Measurements from ENCODE around the gene PDZD4.

The PDZD4 gene

GRCh38 chrX:153829799-153830639 lies at the start of gene PDZD4:
TSS of gene PDZD4 (minus strand) at chrX:153830544. CDS start at chrX:153830298, 246 bp downstream.
- Histone ChIP-seq H3K36me3 (ENCODE audit: control insufficient read depth, insufficient read depth, low read length, severe bottlenecking) (no peaks in the 10 kb centered on the region), H3K9ac (ENCODE audit: low read length) (no peak within 1 kb of the TSS), H3K4me1 (ENCODE audit: control insufficient read depth, insufficient read depth, low read length) (no peaks in the 10 kb centered on the region), H3K9me3 (ENCODE audit: control insufficient read depth, low read length) (peaks cover 8% of the 10 kb centered on the region), H3K4me3 (ENCODE audit: low read length) (no peak within 1 kb of the TSS), H3K27me3 (replicated peaks; ENCODE audit: control insufficient read depth, insufficient read depth, low read length) (peaks cover 53% of the 10 kb centered on the region)
- DNase-seq (ENCODE audit: low read depth), result peak; percentile 24

DNA sequence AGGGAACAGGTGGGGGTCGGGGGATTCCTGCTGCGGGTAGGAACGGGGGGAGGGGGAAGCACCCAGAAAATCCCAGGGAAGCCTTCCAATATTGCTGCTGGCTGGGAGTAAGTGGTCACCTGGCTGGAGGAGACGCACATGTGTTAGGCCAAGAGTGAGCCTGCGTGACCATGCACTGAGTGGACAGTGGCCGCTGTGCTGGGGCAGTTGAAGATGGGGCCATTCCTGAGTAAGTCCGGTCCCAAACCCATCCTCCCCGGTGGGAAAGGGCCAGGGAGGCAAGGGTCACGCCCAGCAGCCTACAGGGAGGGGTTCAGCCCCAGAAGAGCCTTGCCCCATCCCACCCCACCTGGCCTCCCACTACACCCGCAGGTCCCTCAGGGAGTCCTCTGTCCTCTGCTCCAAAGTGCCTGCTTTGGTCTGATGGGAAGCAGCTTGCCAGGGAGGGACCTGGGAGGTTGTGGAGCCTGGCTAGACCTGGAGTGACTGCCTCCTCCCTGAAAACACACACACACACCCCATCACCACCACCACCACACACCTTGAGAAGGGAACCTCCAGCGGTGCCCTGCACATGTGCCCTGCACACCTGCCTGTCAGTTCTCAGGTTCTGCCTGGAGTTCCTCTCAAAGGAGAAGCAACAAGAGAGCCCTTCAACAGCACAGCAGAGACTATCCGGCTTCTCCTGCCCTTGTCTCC lies 49.5 kb upstream of the PDZD4 start:
- no peaks in the 10 kb centered on the region for H3K4me1 ChIP-seq (ENCODE audit: control insufficient read depth, insufficient read depth, low read length)
- DNase-seq (ENCODE audit: low read depth), result no peak
- no peak overlapping the region for H3K9ac ChIP-seq (ENCODE audit: low read length)
- peaks cover 75% of the 10 kb centered on the region for H3K27me3 ChIP-seq (replicated peaks; ENCODE audit: control insufficient read depth, insufficient read depth, low read length)
- H3K9me3 ChIP-seq (ENCODE audit: control insufficient read depth, low read length), result no peaks in the 10 kb centered on the region
- H3K4me3 ChIP-seq (ENCODE audit: low read length), result no peak overlapping the region
- H3K36me3 ChIP-seq (ENCODE audit: control insufficient read depth, insufficient read depth, low read length, severe bottlenecking), result no peaks in the 10 kb centered on the region

GRCh38 chrX:153878969-153879653 lies 48.8 kb upstream of the PDZD4 start:
- H3K36me3 ChIP-seq (ENCODE audit: control insufficient read depth, insufficient read depth, low read length, severe bottlenecking), result no peaks in the 10 kb centered on the region
- no peaks in the 10 kb centered on the region for H3K9me3 ChIP-seq (ENCODE audit: control insufficient read depth, low read length)
- no peak overlapping the region for H3K9ac ChIP-seq (ENCODE audit: low read length)
- H3K4me1 ChIP-seq (ENCODE audit: control insufficient read depth, insufficient read depth, low read length), result no peaks in the 10 kb centered on the region
- DNase-seq (ENCODE audit: low read depth), result no peak
- H3K27me3 ChIP-seq (replicated peaks; ENCODE audit: control insufficient read depth, insufficient read depth, low read length), result peaks cover 74% of the 10 kb centered on the region
- no peak overlapping the region for H3K4me3 ChIP-seq (ENCODE audit: low read length)

DNA sequence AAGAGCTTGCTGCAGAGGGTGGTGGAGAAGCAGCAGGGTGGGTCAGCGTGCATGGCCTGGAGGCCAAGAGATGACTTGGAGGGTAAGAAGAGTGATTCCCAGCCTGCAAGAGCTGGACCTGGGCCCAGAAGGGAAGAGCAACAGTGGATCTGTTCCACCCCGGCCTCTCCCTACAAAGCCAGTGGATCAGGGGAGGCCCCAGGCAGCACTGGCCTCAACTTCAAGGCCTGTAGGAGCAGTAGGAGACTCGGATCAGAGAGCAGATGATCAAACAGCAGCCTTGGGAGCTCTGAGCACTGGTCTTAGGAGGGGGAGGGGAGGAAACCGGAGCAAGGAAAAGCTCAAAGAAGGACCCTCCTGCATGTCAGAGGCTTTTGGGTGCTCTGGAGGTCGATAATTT lies 48.0 kb upstream of the PDZD4 start:
- no peak overlapping the region for H3K9ac ChIP-seq (ENCODE audit: low read length)
- H3K4me1 ChIP-seq (ENCODE audit: control insufficient read depth, insufficient read depth, low read length), result no peaks in the 10 kb centered on the region
- no peaks in the 10 kb centered on the region for H3K36me3 ChIP-seq (ENCODE audit: control insufficient read depth, insufficient read depth, low read length, severe bottlenecking)
- no peak for DNase-seq (ENCODE audit: low read depth)
- H3K9me3 ChIP-seq (ENCODE audit: control insufficient read depth, low read length), result no peaks in the 10 kb centered on the region
- H3K27me3 ChIP-seq (replicated peaks; ENCODE audit: control insufficient read depth, insufficient read depth, low read length), result peaks cover 70% of the 10 kb centered on the region
- no peak overlapping the region for H3K4me3 ChIP-seq (ENCODE audit: low read length)

GRCh38 chrX:153877571-153878261 lies 47.4 kb upstream of the PDZD4 start:
- no peak overlapping the region for H3K4me3 ChIP-seq (ENCODE audit: low read length)
- H3K9ac ChIP-seq (ENCODE audit: low read length), result no peak overlapping the region
- H3K4me1 ChIP-seq (ENCODE audit: control insufficient read depth, insufficient read depth, low read length), result no peaks in the 10 kb centered on the region
- no peaks in the 10 kb centered on the region for H3K9me3 ChIP-seq (ENCODE audit: control insufficient read depth, low read length)
- DNase-seq (ENCODE audit: low read depth), result no peak
- no peaks in the 10 kb centered on the region for H3K36me3 ChIP-seq (ENCODE audit: control insufficient read depth, insufficient read depth, low read length, severe bottlenecking)
- H3K27me3 ChIP-seq (replicated peaks; ENCODE audit: control insufficient read depth, insufficient read depth, low read length), result peaks cover 64% of the 10 kb centered on the region

- Histone ChIP-seq H3K9ac (ENCODE audit: low read length) (no peak overlapping the region), H3K9me3 (ENCODE audit: control insufficient read depth, low read length) (no peaks in the 10 kb centered on the region), H3K4me3 (ENCODE audit: low read length) (no peak overlapping the region), H3K4me1 (ENCODE audit: control insufficient read depth, insufficient read depth, low read length) (no peaks in the 10 kb centered on the region), H3K27me3 (replicated peaks; ENCODE audit: control insufficient read depth, insufficient read depth, low read length) (peaks cover 63% of the 10 kb centered on the region), H3K36me3 (ENCODE audit: control insufficient read depth, insufficient read depth, low read length, severe bottlenecking) (no peaks in the 10 kb centered on the region)
- DNase-seq (ENCODE audit: low read depth), result no peak
These were observed 45.8 kb upstream of the PDZD4 start for GRCh38 chrX:153876112-153876491.

DNA sequence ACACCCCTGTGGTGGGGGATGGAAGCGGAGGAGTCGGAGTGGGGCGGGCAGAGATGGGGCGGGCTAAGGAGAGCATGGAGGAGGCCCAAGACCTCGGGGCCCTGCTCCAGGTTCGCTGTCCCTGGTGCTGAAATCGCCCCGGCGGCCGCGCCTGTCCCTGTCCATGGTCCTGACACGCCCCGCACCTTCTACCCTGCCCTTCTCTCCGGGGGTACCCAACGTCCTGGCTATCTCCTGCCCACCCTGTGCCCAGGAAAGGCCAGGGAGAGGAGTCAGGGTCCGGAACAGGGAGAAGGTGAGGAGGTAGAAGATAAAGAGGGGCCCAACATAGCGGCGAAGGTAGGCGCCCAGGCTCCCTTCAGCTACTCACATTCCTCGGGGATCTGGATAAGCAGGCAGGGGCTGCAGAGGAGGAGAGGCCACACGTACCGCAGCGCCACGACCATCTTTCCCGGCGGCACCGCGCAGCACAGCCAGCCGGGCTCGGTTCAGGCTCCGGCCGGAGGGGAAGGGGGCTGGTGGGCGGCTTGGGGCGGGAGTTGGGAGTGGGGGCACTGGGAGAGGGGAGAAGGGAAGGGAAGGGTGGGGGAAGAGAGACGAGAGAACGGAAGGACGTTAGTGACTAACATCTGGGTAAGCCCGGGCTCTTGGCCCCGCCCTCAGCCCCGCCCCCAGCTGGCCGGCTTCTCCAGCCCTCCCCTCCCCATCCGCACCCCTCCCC lies 45.2 kb upstream of the PDZD4 start:
- H3K4me3 ChIP-seq (ENCODE audit: low read length), result no peak overlapping the region
- H3K36me3 ChIP-seq (ENCODE audit: control insufficient read depth, insufficient read depth, low read length, severe bottlenecking), result no peaks in the 10 kb centered on the region
- H3K4me1 ChIP-seq (ENCODE audit: control insufficient read depth, insufficient read depth, low read length), result no peaks in the 10 kb centered on the region

DNA sequence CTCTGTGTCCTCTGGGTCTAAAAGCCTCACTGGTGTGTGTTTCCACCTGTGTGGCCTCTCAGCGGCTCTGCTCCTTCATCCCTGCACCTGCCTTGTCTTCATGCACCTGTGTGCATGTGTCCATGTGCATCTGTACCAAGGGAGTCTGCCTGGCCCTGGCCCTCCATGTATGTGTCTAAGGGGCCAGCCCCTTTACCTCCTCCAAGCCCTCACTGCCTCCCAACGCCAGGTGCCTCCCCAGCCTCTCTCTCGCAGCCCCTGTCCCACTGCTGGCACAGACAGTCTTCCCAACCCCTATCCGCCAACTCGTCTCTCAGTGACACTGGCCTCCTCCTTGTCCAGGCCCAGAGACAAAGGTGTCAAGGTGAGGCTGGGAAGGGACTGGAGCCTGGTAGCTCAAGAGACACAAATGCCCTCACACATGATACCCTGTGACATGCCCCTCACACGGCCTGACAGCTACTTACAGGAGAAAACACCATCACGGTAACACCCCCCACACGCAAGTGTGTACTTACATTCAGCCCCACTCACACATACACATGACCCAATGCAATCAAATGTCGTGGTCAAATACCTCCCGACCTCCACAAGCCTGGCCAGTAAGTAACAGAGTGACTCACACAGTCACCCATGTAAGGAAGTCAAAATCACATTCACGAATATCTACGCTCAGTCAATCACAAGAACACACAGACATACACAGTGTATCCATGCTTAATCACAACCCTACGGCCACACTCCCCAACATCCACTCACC lies 44.2 kb upstream of the PDZD4 start:
- DNase-seq (ENCODE audit: low read depth), result no peak
- Histone ChIP-seq H3K9ac (ENCODE audit: low read length) (no peak overlapping the region), H3K36me3 (ENCODE audit: control insufficient read depth, insufficient read depth, low read length, severe bottlenecking) (no peaks in the 10 kb centered on the region), H3K9me3 (ENCODE audit: control insufficient read depth, low read length) (no peaks in the 10 kb centered on the region), H3K4me3 (ENCODE audit: low read length) (no peak overlapping the region), H3K4me1 (ENCODE audit: control insufficient read depth, insufficient read depth, low read length) (no peaks in the 10 kb centered on the region), H3K27me3 (replicated peaks; ENCODE audit: control insufficient read depth, insufficient read depth, low read length) (peaks cover 56% of the 10 kb centered on the region)

More for the DNA sequence above, 45.2 kb upstream of the PDZD4 start:
- Histone ChIP-seq H3K9ac (ENCODE audit: low read length) (no peak overlapping the region), H3K27me3 (replicated peaks; ENCODE audit: control insufficient read depth, insufficient read depth, low read length) (peaks cover 62% of the 10 kb centered on the region), H3K9me3 (ENCODE audit: control insufficient read depth, low read length) (no peaks in the 10 kb centered on the region)
- peak; percentile 49 for DNase-seq (ENCODE audit: low read depth)

DNA sequence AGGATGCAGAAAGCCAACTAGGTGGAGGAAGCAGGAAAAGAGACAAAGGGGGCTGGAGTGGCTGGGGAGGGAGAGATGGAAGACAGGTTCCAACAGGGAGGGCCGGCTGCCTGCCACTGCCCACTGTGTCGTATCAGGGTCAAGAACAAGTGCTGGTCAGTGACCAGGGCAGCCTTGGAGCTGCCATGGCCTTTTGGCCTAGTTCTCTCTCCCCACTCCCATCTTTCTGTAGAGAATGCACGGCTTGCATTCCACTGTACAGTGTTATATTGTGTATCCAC lies 43.7 kb upstream of the PDZD4 start:
- Histone ChIP-seq H3K4me1 (ENCODE audit: control insufficient read depth, insufficient read depth, low read length) (no peaks in the 10 kb centered on the region), H3K4me3 (ENCODE audit: low read length) (no peak overlapping the region), H3K9me3 (ENCODE audit: control insufficient read depth, low read length) (no peaks in the 10 kb centered on the region), H3K27me3 (replicated peaks; ENCODE audit: control insufficient read depth, insufficient read depth, low read length) (peaks cover 53% of the 10 kb centered on the region), H3K36me3 (ENCODE audit: control insufficient read depth, insufficient read depth, low read length, severe bottlenecking) (no peaks in the 10 kb centered on the region), H3K9ac (ENCODE audit: low read length) (no peak overlapping the region)
- no peak for DNase-seq (ENCODE audit: low read depth)
